ENCODE results near the gene SLC5A11.

The SLC5A11 gene

DNA sequence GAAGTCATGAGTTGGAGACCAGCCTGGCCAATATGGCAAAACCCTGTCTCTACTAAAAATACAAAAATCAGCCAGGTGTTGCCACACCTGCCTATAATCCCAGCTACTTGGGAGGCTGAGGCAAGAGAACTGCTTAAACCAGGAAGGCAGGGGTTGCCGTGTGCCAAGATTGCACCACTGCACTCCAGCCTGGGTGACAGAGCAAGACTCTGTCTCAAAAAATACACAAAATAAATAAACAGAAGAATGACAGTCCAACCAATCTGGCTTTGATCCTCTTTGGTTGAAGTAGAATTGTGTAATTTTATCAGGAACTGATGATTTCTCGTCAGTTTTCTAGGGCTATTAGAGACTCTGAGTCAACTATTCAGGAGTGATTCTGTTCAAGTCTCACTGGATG is 79.4 kb downstream of the SLC5A11 start:
- no peak for DNase-seq

DNA sequence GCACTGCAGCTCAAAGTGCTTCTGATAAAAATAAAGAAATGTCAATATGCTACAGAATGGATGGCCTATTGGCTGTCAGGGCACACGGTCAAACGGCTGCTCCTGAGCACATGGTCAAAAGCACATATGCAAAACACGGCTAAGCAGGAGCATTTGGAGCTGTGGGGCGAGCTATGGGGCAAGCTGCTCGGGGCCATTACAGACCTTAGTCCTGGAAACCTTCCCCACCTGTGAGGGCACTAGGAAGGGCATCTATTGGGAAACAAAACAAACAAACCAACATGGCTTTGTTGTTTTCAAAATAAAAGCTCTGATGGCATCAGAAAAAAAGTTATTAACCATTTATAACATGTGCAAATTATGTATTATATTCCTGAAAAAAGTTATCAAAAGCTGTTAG is 83.6 kb downstream of the SLC5A11 start:
- DNase-seq, result no peak

DNA sequence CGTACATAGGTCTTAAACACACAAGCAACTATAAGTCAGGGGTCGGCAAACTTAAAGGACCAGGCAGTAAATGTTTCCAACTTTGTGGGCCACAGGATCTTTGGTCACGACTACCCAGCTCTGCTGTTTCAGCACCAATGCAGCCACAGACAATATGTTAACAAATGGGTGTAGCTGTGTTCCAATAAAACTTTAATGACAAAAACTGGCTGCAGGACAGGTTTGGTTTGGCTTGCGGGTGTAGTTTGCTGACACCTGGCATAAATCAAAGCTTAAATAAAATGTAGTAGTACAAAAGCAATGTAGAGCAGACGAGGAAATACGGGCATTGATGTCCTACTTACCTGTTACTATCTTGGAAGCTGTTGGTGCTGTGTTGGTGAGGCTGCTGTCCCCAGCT is 84.7 kb downstream of the SLC5A11 start:
- no peak for DNase-seq

GRCh38 chr16:24931091-24931490 is 85.3 kb downstream of the SLC5A11 start:
- no peak for DNase-seq

DNA sequence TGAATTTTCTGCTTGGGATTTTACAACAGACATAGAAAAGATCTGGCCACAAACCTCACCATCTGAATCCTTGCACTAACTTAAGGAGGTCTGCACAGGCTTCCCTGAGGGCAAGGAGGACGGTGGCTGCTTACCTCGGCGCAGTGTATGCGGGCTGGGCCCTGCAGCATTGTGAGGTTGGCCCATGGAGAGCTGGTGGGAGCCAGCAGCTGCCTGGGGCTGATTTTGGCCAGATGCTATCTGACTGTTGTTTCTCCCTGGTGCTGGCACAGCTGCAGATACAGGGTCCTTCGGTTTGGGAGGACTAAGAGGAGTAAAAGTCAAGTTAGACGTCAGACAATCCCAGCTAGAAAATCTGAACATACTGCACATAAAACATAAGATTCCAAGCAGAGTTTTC is 89.6 kb downstream of the SLC5A11 start:
- DNase-seq, result no peak

DNA sequence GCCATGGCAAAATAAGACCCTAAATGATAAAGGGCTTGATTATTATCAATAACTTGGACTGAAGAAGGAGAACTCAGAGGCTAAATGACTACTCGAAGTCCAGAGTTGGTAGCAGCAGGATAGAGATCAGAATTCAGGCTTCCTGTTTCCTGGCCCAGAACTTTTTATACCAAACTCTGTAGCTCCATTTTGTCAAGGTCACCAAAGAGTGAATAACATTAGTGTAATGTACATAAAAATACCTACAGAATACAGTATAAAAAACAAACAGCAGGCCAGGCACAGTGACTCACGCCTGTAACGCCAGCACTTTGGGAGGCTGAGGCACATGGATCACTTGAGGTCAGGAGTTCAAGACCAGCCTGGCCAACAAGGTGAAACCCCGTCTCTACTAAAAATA is 90.4 kb downstream of the SLC5A11 start:
- DNase-seq, result no peak

DNA sequence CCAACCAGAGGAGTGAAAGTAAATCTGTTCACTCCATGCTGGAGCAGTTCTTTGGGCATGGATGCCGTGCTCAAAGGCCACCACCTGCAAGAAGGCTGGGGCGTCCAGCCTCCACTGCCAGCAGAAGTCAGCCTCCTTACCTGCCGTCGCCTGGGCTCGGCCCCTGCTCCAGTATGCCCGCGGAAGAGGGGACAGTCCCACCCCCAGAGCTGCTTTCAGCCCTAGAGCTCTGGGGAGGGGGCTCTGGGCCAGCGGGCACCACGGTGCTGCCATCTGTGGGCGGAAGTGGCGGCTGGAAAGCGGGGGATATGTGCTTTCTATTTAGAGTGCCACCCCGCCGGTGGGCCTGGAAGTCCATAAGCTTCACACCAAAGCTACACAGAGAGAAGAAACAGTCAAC is 93.5 kb downstream of the SLC5A11 start:
- DNase-seq, result no peak

DNA sequence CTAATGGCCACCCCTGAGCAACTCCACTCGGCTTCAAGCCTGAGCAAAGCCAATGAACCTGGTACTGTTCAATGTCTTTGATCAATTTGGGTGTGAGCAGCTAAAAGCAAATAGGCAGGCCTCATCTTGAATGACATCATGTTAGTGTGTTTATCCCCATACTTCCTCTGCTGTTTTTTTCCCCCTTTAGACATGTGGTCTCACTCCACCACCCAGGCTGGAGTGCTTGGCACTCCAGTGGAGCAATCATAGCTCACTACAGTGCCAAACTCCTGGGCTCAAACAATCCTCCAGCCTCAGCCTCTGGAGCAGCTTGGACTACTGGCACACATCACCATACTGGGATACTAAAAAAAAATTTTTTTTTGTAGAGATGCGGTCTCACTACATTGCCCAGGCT is 94.0 kb downstream of the SLC5A11 start:
- no peak for DNase-seq

DNA sequence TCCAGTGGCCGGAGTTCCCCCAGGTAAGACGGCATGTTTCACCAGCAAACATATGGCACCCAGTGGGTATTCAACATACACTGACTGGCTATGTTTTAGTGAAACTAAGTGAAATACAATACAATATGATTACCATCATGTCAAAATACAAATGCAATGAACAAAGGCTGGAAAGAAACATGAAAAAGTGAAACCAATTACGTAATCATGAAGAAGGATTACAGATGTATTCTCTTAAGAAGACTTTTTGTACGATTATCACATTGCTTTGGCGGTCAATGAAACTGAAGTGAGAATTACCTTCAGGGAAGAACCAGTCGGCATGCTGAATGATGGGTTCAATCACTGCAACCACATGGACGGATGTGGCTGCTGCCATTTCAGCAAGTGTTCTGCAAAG is 97.7 kb downstream of the SLC5A11 start:
- no peak for DNase-seq

DNA sequence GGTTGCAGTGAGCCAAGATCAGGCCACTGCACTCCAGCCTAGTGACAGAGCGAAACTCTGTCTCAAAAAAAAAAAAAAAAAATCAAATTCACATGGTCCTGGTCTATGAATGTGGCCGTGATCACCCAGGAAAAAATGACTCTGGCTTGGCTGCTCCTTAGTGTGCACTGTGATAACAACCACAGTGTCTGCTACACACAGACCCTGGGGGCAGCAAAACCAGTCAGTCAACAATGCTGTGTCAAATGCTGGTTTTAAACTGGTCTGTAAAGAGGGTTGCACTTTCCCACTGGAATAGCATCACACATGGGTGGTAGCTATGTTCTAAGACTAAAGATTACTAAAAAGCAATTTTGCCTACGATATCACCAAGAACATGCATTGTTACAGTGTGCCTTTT is 98.4 kb downstream of the SLC5A11 start:
- DNase-seq, result no peak

GRCh38 chr16:24946155-24946554 is 100.4 kb downstream of the SLC5A11 start:
- DNase-seq, result no peak

DNA sequence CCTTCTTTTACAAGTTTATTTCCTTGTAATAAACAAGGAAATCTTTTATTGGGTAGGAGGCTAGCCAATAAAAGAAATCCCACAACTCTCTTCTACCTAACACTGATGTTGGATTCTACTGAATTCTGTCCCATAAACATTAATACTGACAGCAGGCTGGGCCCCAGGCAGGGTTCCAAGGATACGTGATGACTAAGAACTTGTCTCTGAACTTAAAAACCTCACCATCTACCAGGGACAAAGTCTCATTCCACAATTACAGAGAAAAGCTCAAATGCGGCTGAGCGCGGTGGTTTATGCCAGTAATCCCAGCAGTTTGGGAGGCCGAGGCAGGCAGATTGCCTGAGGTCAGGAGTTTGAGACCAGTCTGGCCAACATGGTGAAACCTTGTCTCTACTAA is 104.5 kb downstream of the SLC5A11 start:
- no peak for DNase-seq

DNA sequence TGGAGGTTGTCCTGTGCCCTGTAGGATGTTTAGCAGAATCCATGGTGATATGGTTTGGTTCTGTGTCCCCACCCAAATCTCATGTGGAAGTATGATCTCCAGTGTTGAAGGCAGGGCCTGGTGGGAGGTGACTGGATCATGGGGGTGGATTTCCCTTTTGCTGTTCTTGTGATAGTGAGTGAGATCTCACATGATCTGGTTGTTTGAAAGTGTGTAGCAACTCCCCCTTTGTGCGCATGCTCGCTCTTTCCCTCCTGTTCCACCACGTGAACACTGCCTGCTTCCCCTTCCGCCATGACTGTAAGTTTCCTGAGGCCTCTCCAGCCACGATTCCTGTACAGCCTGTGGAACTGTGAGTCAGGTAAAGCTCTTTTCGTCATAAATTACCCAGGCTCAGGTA is 107.5 kb downstream of the SLC5A11 start:
- DNase-seq, result no peak

DNA sequence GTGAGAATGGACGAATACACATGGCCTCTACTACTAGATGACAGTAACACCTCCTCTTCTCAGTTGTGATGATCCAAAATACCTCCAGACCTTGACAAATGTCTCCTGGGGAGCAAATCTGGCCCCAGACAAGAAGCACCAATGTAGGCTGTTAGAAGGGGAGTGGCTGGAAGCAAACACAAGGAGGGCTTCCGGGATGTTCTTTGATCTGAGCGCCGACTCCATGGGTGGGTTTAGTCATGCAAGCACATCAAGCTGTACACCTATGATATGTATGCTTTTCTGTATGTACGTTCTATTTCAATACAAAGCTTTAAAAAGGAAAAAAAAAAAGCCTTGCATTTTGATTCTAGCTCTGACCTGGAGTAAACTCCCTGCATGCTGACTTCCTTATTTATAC is 108.0 kb downstream of the SLC5A11 start:
- DNase-seq, result no peak

- DNase-seq, result no peak
Observed at GRCh38 chr16:24954137-24954536, 108.4 kb downstream of the SLC5A11 start.

- peak; percentile 18 for DNase-seq
Observed at GRCh38 chr16:24955975-24956731, 110.4 kb downstream of the SLC5A11 start.

DNA sequence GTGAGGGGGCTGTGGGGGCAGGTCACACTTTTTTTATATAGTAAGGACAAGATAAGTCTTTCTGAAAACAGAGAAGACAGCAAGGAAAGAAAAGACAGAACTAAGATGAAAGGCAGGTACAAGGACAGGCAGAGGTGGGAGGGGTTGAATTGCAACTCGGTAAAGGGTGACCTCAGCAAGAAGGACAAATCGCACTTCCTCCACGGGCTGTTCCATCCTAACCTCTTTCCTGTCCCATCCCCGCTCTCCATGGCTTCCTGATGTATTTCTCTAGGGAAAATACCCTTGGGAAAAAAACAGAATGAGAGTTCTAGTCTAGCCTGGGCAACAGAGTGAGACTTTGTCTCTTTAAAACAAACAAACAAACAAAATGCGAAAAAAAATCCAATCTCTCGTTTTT is 112.1 kb downstream of the SLC5A11 start:
- no peak for DNase-seq
